DMS 273 (cell line): ENCODE results near the gene NISCH.
"Not testable (repeated sequence)": the region's sequence is repeated elsewhere in the genome, so short reads cannot be mapped to it uniquely, and the experiment has no call there.

Experiments
- DNase-seq: peaks from one replicate; lab custom pipeline; 2025; ENCODE audit not compliant: unreplicated experiment; lab: John Stamatoyannopoulos, UW

Gene NISCH

GRCh38 chr3:52524752-52525679, 69.6 kb downstream of the NISCH start:
- no peak for DNase-seq

- DNase-seq: no peak
Observed at GRCh38 chr3:52525680-52526561, 70.5 kb downstream of the NISCH start.

- not testable (repeated sequence) for DNase-seq
Observed at GRCh38 chr3:52526671-52527038, 71.3 kb downstream of the NISCH start.

- DNase-seq: no peak
Observed at GRCh38 chr3:52527039-52527731, 71.8 kb downstream of the NISCH start.

- no peak for DNase-seq
Observed at GRCh38 chr3:52527732-52528585, 72.6 kb downstream of the NISCH start.

- DNase-seq: no peak
Observed at GRCh38 chr3:52528586-52529375, 73.4 kb downstream of the NISCH start.

GRCh38 chr3:52529376-52530333, 74.3 kb downstream of the NISCH start:
- DNase-seq: no peak

- DNase-seq: no peak
Observed at GRCh38 chr3:52530918-52531826, 75.8 kb downstream of the NISCH start.

GRCh38 chr3:52531860-52532516, 76.6 kb downstream of the NISCH start:
- no peak for DNase-seq

- DNase-seq: peak; percentile 27
Observed at GRCh38 chr3:52532517-52532837, 77.1 kb downstream of the NISCH start.

- DNase-seq: peak; percentile 52
Observed at GRCh38 chr3:52532838-52533622, 77.6 kb downstream of the NISCH start.

- peak; percentile 89 for DNase-seq
Observed at GRCh38 chr3:52533623-52534280, 78.3 kb downstream of the NISCH start, which contains the start of gene NT5DC2. Gene NT5DC2 (minus strand): TSS chr3:52533857. CDS start chr3:52533737, 120 bp downstream.

- DNase-seq: peak; percentile 15
Observed at GRCh38 chr3:52534281-52535183, 79.1 kb downstream of the NISCH start.

- peak; percentile 23 for DNase-seq
Observed at GRCh38 chr3:52535411-52536111, 80.2 kb downstream of the NISCH start.
